Measurements from ENCODE around the gene CHST13.

The CHST13 gene

DNA sequence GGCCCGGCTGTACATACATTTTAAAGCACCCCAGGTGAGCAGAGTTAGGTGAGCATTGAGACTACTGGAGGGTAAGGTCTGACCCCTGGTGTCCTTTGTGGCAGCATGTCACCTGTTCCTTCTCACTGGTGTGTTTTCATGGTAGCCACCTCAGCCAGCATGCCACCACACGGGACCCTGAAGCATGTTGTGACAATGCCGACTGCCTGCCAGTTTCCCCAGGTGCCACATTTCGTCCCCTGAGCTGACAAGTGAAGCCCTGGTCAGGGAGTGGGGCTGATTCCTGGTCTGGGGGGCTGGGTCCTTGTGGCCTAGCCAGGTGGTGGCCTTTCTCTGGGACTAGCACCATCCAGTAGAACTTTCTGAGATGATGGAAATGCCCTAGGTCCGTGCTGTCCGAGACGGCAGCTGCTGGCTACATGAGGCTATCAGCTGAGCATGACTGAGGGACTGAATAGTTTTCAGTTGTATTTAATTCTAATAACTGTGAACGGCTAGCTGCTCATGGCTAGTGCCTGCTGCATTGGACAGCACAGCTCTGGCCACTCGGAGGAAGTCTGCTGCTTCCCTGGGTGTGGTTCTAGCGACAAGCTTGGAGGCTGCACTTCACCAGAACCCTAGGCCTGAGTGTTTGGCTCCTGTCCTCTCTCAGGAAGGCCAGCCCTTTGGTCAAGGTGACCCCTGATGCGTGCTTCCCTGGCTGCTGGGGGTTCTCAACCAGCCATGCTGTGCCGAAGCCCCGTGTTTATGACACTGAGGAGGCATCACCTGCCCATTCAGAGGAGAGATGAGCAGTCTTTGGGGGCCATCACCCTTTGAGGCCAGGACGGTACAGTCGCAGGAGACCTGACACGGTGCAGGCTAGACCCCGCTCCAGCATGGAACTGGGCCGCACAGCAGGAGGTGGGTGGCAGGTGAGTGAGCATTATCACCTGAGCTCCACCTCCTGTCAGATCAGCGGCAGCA is 30.9 kb downstream of the CHST13 start:
- peak; percentile 3 for DNase-seq
- no peaks in the 10 kb centered on the region for H3K4me1 ChIP-seq
- TF ChIP-seq, protein P1, sequence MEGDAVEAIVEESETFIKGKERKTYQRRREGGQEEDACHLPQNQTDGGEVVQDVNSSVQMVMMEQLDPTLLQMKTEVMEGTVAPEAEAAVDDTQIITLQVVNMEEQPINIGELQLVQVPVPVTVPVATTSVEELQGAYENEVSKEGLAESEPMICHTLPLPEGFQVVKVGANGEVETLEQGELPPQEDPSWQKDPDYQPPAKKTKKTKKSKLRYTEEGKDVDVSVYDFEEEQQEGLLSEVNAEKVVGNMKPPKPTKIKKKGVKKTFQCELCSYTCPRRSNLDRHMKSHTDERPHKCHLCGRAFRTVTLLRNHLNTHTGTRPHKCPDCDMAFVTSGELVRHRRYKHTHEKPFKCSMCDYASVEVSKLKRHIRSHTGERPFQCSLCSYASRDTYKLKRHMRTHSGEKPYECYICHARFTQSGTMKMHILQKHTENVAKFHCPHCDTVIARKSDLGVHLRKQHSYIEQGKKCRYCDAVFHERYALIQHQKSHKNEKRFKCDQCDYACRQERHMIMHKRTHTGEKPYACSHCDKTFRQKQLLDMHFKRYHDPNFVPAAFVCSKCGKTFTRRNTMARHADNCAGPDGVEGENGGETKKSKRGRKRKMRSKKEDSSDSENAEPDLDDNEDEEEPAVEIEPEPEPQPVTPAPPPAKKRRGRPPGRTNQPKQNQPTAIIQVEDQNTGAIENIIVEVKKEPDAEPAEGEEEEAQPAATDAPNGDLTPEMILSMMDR (IDR thresholded peaks at IDR 0.05; ENCODE audit: low read depth, low read length), result no peak
- no peaks in the 10 kb centered on the region for H3K27me3 ChIP-seq
- H3K9me3 ChIP-seq, result no peaks in the 10 kb centered on the region
- H3K36me3 ChIP-seq, result no peaks in the 10 kb centered on the region
- no peak overlapping the region for H3K4me3 ChIP-seq (ENCODE audit: low read depth, low read length)

DNA sequence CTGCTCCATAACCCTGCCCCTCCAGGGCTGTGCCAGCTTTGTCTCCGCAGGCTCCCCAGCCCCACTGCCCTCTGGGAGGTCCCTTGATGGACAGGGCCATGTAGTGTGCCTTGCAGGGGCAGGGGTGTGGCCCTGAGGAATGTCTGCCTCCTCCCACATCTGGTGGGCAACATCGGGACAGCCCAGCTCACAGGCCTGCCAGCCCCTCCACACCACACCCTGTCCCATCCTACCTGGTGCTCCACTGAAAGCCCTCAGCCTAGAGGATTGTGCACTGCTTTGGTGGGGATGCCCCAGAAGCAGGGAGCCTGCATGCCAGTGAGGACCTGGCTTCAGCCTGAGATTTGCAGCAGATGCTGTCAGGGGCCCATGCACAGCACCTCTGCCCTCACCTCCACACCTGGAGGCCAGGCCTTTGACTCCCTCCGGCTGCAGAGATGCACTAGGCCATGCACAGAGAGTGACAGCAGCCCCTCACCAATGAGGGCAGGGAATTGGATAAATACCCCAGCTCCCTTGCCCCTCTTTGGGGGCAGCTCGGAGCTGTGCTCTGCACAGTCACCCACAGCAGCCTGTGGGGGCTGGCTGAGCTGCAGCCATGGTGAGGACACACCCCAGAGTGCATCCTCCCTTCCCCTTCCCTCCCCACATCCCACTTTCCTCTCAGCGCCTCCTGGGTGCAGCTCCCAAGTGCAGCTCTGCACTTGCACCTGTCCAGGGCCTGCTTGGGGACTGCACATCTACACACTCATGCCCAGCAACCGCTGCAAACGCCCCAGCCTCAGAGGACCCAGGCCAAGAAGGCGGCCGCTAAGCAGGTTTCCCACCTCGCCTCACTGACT is 32.1 kb downstream of the CHST13 start:
- Histone ChIP-seq H3K36me3 (no peaks in the 10 kb centered on the region), H3K9me3 (no peaks in the 10 kb centered on the region), H3K27me3 (no peaks in the 10 kb centered on the region), H3K4me3 (ENCODE audit: low read depth, low read length) (no peak overlapping the region), H3K4me1 (no peaks in the 10 kb centered on the region)
- TF ChIP-seq, protein P1 (IDR thresholded peaks at IDR 0.05; ENCODE audit: low read depth, low read length), result no peak
- peak; percentile 5 for DNase-seq

DNA sequence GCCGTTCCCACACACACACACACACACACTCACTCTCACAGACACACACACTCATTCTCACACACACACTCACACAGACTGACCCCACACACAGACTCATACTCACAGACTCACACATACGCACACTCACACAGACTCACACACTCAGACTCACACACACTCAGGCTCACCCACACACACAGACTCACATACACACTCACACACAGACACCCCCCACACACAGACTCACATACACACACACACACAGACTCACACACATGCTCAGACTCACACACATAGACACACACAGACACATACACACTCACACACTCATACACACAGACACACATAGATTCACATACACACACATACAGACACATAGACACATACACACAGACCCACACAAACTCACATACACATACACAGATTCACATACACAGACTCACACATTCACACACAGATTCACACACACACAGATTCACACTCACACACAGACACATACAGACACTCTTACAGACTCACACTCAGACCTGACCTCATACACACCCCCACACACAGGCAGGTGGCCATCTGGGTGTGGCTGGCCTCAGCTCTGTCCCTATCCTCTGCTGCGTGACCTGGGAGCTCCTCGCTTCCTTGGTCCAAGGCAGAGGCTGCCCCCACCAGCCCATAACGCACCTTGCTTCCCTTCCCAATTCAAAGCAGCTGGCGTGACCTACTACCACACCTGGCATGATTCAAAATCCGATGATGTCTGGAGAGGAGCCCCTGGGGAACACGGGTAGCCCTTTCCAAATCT is 32.9 kb downstream of the CHST13 start:
- no peaks in the 10 kb centered on the region for H3K4me1 ChIP-seq
- H3K4me3 ChIP-seq (ENCODE audit: low read depth, low read length), result no peak overlapping the region
- TF ChIP-seq, protein P1 (IDR thresholded peaks at IDR 0.05; ENCODE audit: low read depth, low read length), result no peak
- peak; percentile 1 for DNase-seq
- no peaks in the 10 kb centered on the region for H3K27me3 ChIP-seq
- H3K9me3 ChIP-seq, result no peaks in the 10 kb centered on the region
- no peaks in the 10 kb centered on the region for H3K36me3 ChIP-seq

DNA sequence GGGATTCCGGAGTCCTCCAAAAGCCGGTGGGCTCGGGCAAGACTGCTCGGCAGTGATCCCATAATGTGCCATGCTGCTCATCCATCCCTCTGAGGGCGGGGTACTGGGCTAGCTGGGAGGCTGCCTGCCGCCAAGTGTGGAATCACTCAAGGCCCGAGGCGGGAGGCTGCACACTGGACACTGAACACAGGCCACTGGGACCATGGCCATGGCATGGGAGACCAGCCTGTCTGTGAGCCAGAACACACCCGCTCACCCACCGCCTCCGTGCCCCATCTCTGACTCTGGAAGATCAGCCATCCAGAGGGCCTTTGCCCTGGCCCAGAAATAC is 33.4 kb downstream of the CHST13 start:
- Histone ChIP-seq H3K9me3 (no peaks in the 10 kb centered on the region), H3K4me3 (ENCODE audit: low read depth, low read length) (no peak overlapping the region), H3K4me1 (no peaks in the 10 kb centered on the region), H3K36me3 (no peaks in the 10 kb centered on the region), H3K27me3 (no peaks in the 10 kb centered on the region)
- TF ChIP-seq, protein P1 (IDR thresholded peaks at IDR 0.05; ENCODE audit: low read depth, low read length), result no peak
- peak; percentile 6 for DNase-seq

DNA sequence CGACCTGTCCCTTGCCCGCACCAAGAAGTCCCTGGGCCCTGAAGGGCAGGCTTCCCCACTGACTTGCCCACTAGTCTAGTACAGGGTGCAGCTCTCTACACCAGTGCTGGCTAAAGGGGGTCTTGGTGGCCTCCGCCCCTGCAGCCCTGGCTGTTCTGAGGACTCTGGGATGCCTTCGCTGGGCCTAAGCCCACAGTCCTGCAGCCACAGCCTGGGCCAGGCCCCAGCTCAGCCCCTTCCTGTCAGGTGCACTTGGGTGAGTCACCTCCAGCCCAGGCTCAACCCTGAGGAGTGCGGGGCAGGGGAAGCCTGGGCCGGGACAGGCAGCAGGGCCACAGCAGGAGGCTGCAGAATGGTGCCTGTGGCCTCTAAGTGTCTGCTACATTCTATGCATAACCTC is 33.8 kb downstream of the CHST13 start:
- Histone ChIP-seq H3K4me3 (ENCODE audit: low read depth, low read length) (no peak overlapping the region), H3K4me1 (no peaks in the 10 kb centered on the region), H3K9me3 (no peaks in the 10 kb centered on the region), H3K27me3 (no peaks in the 10 kb centered on the region; the same call in 1 of the 2 replicates), H3K36me3 (no peaks in the 10 kb centered on the region)
- TF ChIP-seq, protein P1 (IDR thresholded peaks at IDR 0.05; ENCODE audit: low read depth, low read length), result no peak
- peak; percentile 3 for DNase-seq

Measured in BE2C (cell line).